ENCODE results near the gene JARID2. TPM values are rescaled to one million over a fixed set of nuclear protein-coding genes. Genes with fewer than 3 reads are reported as not detected.
"Not testable (repeated sequence)": the region's sequence is repeated elsewhere in the genome, so short reads cannot be mapped to it uniquely, and the experiment has no call there.

Gene JARID2
- total RNA-seq, 1 donor from 2014 or later = 17.9 TPM

DNA sequence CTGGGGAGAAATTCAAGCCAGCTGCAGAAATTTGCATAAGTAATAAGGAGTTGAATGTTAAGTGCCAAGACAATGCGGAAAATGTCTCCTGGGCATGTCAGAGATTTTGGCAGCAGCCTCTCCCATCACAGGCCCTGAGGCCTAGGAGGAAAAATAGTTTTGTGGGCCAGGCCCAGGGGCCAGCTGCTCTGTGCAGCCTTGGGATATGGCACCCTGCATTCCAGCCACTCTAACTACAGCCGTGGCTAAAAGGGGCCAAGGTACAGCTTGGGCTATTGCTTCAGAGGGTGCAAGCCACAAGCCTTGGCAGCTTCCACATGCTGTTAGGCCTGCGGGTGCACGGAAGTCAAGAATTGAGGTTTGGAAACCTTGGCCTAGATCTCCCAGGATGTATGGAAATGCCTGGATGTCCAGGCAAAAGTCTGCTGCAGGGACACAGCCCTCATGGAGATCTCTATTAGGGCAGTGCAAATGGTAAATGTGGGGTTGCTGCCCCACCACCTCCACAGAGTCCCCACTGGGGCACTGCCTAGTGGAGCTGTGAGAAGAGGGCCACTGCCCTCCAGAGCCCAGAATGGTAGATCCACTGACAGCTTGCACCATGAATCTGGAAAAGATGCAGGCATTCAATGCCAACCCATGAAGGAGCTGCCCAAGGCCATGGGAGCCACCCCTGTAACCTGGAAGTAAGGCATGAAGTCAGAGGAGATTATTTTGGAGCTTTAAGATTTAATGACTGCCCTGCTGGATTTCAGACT, 290.5 kb downstream of the JARID2 start:
- Histone ChIP-seq H3K4me1 (peaks cover 16% of the 10 kb centered on the region), H3K36me3 (no peaks in the 10 kb centered on the region), H3K27me3 (no peaks in the 10 kb centered on the region), H3K27ac (no peak overlapping the region), H3K9me3 (no peaks in the 10 kb centered on the region), H3K4me3 (no peak overlapping the region)
- TF ChIP-seq POLR2AphosphoS5 (IDR thresholded peaks at IDR 0.05; ENCODE audit: insufficient read depth in 1 of 2, low read depth in 1 of 2) = no peak
- DNase-seq (ENCODE audit: extremely low spot score in 2 of 2) = no peak
- intact Hi-C loops (cut with DNase I) = no loop called here

DNA sequence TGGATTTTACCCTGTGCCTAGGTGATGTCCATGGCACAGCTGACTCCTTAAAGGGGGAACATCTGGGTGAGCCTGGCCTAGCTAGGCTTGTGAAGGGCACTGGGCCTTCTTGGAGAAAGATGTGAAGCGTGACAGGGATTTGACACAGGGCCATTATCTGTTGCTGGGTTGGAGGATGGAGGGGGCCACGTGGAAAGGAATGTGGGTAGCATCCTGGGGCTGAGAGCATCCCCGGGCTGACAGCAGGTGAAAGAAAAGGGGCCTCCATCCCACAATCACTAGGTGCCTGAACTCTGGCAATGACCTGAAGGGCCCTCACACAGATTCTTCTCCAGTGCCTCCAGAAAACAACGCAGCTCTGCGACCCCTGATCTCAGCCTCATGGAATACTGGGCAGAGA, 292.2 kb downstream of the JARID2 start:
- Histone ChIP-seq H3K36me3 (no peaks in the 10 kb centered on the region), H3K9me3 (no peaks in the 10 kb centered on the region), H3K27me3 (no peaks in the 10 kb centered on the region), H3K27ac (no peak overlapping the region), H3K4me3 (no peak overlapping the region), H3K4me1 (peaks cover 16% of the 10 kb centered on the region)
- no peak for DNase-seq (ENCODE audit: extremely low spot score in 2 of 2)
- intact Hi-C loops (cut with DNase I) = no loop called here
- TF ChIP-seq, protein P1, sequence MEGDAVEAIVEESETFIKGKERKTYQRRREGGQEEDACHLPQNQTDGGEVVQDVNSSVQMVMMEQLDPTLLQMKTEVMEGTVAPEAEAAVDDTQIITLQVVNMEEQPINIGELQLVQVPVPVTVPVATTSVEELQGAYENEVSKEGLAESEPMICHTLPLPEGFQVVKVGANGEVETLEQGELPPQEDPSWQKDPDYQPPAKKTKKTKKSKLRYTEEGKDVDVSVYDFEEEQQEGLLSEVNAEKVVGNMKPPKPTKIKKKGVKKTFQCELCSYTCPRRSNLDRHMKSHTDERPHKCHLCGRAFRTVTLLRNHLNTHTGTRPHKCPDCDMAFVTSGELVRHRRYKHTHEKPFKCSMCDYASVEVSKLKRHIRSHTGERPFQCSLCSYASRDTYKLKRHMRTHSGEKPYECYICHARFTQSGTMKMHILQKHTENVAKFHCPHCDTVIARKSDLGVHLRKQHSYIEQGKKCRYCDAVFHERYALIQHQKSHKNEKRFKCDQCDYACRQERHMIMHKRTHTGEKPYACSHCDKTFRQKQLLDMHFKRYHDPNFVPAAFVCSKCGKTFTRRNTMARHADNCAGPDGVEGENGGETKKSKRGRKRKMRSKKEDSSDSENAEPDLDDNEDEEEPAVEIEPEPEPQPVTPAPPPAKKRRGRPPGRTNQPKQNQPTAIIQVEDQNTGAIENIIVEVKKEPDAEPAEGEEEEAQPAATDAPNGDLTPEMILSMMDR (IDR thresholded peaks at IDR 0.05) = no peak
- TF ChIP-seq POLR2A (IDR thresholded peaks at IDR 0.05) (no peak), POLR2AphosphoS5 (IDR thresholded peaks at IDR 0.05; ENCODE audit: insufficient read depth in 1 of 2, low read depth in 1 of 2) (no peak)

DNA sequence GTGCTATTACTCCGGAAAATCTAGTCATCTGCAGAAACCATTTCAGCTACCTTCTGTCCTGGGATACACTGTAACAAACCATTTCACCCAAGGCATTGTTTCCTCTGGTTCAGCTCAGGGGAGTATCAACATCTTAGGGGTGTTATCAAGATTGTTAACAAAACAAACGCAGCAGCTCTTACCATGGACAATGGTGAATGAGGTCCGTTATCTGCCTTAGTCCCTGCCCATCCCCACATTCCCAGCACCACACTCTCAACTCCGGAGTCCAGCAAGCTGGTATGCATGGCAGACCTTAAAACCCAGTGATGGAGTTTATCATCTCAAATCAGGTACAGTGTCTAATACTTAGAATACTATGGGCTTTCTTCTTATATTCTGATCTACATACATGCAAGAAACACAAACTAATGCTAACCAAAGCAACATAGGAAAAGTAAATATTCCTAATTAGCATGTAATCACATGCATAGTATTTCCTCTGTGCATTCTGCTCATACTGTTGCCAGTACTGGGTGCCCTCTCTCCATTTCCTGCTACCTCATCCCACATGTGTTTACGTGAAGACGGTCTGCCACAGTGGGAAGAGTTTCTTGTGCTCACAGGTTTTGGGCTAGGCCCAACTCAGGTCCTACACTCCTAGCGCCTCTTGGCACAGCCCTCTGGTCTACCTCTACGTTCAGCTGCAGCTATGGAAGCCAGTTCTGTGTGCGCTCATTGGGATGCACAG, 293.1 kb downstream of the JARID2 start:
- Histone ChIP-seq H3K36me3 (no peaks in the 10 kb centered on the region), H3K4me1 (peaks cover 16% of the 10 kb centered on the region), H3K27me3 (no peaks in the 10 kb centered on the region), H3K9me3 (no peaks in the 10 kb centered on the region), H3K4me3 (no peak overlapping the region), H3K27ac (no peak overlapping the region)
- intact Hi-C loops (cut with DNase I) = no loop called here
- DNase-seq (ENCODE audit: extremely low spot score in 2 of 2) = no peak
- TF ChIP-seq, protein P1 (IDR thresholded peaks at IDR 0.05) = no peak
- TF ChIP-seq POLR2AphosphoS5 (IDR thresholded peaks at IDR 0.05; ENCODE audit: insufficient read depth in 1 of 2, low read depth in 1 of 2) = no peak

DNA sequence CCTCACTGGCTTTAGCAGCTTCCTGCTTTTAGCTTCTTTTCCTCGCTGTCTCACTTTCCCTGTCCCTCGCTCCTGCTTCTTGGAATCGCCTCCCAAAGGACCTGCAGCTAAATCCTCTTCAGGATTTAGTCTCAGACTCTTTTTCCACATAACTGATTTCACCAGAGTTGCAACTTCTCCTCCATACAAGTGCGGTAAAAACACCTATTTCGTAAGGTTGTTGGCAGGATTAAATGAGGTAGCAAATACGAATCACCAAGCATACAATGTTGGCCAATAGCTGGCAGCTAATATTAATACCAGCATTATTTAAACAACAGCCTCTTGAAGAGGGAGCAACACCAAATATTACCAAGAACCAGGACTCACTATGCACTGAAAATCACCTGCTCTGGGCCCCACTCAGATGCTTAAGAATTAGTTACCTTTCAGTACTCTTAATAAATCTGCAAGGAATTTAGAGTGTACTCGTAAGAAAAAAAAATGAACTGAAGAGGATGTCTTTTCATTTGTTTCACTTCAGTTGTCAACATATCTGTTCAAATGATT, 293.9 kb downstream of the JARID2 start:
- intact Hi-C loops (cut with DNase I) = no loop called here
- no peaks in the 10 kb centered on the region for H3K9me3 ChIP-seq
- DNase-seq (ENCODE audit: extremely low spot score in 2 of 2) = no peak
- peaks cover 16% of the 10 kb centered on the region for H3K4me1 ChIP-seq
- H3K36me3 ChIP-seq = no peaks in the 10 kb centered on the region
- TF ChIP-seq, protein P1 (IDR thresholded peaks at IDR 0.05) = no peak
- no peak for TF ChIP-seq POLR2AphosphoS5 (IDR thresholded peaks at IDR 0.05; ENCODE audit: insufficient read depth in 1 of 2, low read depth in 1 of 2)
- TF ChIP-seq POLR2A (IDR thresholded peaks at IDR 0.05) = no peak
- H3K4me3 ChIP-seq = no peak overlapping the region
- H3K27ac ChIP-seq = no peak overlapping the region
- no peaks in the 10 kb centered on the region for H3K27me3 ChIP-seq

DNA sequence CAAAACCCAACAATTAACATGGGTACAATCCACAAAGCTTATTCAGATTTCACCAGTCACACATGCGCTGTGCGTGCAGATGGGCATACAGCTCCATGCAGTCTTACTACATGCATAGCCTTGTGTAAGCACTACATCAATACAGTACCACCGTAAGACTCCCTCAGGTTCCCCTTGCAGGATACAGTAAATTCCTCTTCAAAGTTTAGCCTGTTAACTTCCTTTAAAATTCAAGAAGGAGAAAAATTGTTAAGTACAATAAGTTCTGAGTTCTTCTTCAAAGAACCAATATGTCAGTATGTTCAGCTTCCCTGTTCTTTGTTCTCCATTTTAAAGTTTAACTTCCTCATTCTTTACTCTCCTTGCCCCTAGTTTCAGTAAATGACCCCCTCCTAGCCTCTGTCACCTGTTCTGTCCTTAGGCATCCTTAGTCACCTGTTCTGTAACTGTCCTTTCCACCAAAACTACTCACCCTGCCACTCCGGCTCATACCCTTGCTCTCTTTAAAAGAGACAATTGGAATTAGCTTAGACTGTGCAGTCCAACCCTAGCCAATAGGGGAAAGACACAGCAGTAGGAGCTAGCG, 297.6 kb downstream of the JARID2 start:
- H3K9me3 ChIP-seq; H3K36me3 ChIP-seq; H3K27me3 ChIP-seq; H3K27ac ChIP-seq; intact Hi-C loops (cut with DNase I); DNase-seq (ENCODE audit: extremely low spot score in 2 of 2); H3K4me3 ChIP-seq; H3K4me1 ChIP-seq: not testable (repeated sequence)
